D721Med (cell line): Measurements from ENCODE around the gene ACTA1.
"Not testable (repeated sequence)": the region's sequence is repeated elsewhere in the genome, so short reads cannot be mapped to it uniquely, and the experiment has no call there.

Experiments
- DNase-seq: peaks from one replicate; pipeline ENCODE4 v3.0.0; 2011; ENCODE audit warnings: low spot score; ENCODE audit not compliant: insufficient read length
- FAIRE-seq: peaks from 2 replicates; lab custom pipeline; 2011; peaks lifted over from hg19 to GRCh38; lab: Jason Lieb, UNC
- TF ChIP-seq, protein P1 (sequence below): IDR thresholded peaks from 2 replicates; pipeline ENCODE4 v1.5.1; 2012; ENCODE audit warnings: mild to moderate bottlenecking, control low read depth; ENCODE audit not compliant: insufficient read depth; ENCODE audit errors: missing control alignments

The ACTA1 gene

GRCh38 chr1:229409616-229410369 is 24.1 kb downstream of the ACTA1 start:
- TF ChIP-seq, protein P1, sequence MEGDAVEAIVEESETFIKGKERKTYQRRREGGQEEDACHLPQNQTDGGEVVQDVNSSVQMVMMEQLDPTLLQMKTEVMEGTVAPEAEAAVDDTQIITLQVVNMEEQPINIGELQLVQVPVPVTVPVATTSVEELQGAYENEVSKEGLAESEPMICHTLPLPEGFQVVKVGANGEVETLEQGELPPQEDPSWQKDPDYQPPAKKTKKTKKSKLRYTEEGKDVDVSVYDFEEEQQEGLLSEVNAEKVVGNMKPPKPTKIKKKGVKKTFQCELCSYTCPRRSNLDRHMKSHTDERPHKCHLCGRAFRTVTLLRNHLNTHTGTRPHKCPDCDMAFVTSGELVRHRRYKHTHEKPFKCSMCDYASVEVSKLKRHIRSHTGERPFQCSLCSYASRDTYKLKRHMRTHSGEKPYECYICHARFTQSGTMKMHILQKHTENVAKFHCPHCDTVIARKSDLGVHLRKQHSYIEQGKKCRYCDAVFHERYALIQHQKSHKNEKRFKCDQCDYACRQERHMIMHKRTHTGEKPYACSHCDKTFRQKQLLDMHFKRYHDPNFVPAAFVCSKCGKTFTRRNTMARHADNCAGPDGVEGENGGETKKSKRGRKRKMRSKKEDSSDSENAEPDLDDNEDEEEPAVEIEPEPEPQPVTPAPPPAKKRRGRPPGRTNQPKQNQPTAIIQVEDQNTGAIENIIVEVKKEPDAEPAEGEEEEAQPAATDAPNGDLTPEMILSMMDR = no peak
- DNase-seq = no peak
- FAIRE-seq = no peak

GRCh38 chr1:229408458-229409037 is 25.3 kb downstream of the ACTA1 start:
- FAIRE-seq (no peak), DNase-seq (no peak)
- TF ChIP-seq, protein P1 = no peak

- DNase-seq = no peak
- no peak for FAIRE-seq
- TF ChIP-seq, protein P1 = no peak
Measured at GRCh38 chr1:229407206-229408026, 26.5 kb downstream of the ACTA1 start.

DNA sequence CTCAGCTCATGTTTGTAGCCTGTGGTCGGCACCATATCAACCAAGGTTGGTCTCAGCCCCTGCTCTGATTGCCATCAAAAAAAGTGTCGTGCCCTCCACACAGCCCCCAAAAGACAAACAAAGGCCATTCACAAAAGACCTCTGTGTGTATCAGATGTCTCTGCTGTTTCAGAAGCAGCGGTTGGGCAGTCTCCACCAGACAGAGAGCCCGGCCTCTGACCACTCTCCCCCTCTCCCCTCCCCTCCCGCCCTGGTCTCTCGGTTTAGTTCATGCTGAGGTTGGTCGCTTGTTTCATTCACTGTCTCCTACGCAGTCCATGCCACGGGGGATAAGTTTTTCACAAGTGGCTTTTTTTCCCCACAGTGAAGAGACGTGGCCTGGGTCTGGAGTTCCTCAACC is 27.1 kb downstream of the ACTA1 start:
- no peak for FAIRE-seq
- DNase-seq = no peak
- TF ChIP-seq, protein P1 = no peak

DNA sequence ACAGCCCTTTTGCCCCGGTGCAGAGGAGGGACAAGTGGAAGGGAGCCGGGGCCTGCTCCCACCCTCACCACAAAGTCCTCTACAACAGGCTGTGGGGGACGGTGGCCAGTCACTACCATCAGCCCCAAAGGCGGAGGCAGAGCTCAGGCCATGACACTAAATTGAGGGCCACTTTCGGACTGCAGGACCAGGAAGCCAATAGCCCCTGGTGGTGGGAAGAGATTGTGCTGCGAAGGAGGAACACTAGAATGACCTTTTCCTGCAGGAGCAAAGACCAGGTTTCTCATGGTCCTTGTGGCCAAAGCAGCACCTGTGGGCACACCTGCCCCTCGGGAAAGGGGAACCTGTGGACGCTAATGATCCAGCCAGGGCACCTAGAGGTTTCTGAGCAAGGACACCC is 30.3 kb downstream of the ACTA1 start:
- FAIRE-seq = no peak
- TF ChIP-seq, protein P1 = no peak

GRCh38 chr1:229402993-229403392 is 30.9 kb downstream of the ACTA1 start:
- TF ChIP-seq, protein P1 = no peak
- FAIRE-seq (no peak), DNase-seq (no peak)

More for the DNA sequence above, 30.3 kb downstream of the ACTA1 start:
- no peak for DNase-seq

GRCh38 chr1:229402329-229402728 is 31.6 kb downstream of the ACTA1 start:
- DNase-seq, FAIRE-seq: not testable (repeated sequence)
